Gastrocnemius medialis (tissue), 4 donors: Measurements from ENCODE around the gene DSTYK.

ENCODE experiments used
- CTCF ChIP-seq, 5 experiments: fragments of 450-650 bp in 3 of 5; fragments of 200-600 bp in 2 of 5; sonication (generic) in 2 of 5; IDR thresholded peaks in 4 of 5; conservative IDR thresholded peaks in 1 of 5; 1 replicate in 4 of 5; 2 replicates in 1 of 5; pipeline ENCODE4 v1.5.1; 2016 to 2019; ENCODE audit warnings: antibody characterized with exemption in 5 of 5, mild to moderate bottlenecking in 3 of 5, moderate library complexity in 3 of 5
- POLR2A ChIP-seq, 2 donors: fragments of 450-650 bp; IDR thresholded peaks; one replicate each; pipeline ENCODE4 v1.6.1; 2017; ENCODE audit warnings: antibody characterized with exemption in 2 of 2, mild to moderate bottlenecking in 2 of 2, moderate library complexity in 2 of 2

GRCh38 chr1:205140113-205140512, 71.4 kb downstream of the DSTYK start:
- TF ChIP-seq CTCF (IDR thresholded peaks at IDR 0.05 in 4 of 5, conservative IDR thresholded peaks at IDR 0.05 in 1 of 5) (no peak), POLR2A (IDR thresholded peaks at IDR 0.05) (no peak)
